Suppressor macrophage (primary cell): ENCODE measurements around the gene SENP7.
"Not testable (repeated sequence)": the region's sequence is repeated elsewhere in the genome, so short reads cannot be mapped to it uniquely, and the experiment has no call there.

Experiments
- DNase-seq, 4 experiments: peaks; one replicate each; pipeline ENCODE4 v3.0.0-alpha.2; 2020 to 2022
- total RNA-seq, 17 experiments: gene quantifications; one replicate each; lab custom pipeline; 2026; ENCODE audit warnings: mixed read lengths in 6 of 17, inconsistent platforms in 3 of 17; lab: John Stamatoyannopoulos, UW

Gene SENP7
- total RNA-seq: 4.1 to 36.5 (median 16.8) reads per million in 17 experiments

- peak; percentile 87 to 93 (median 90) for DNase-seq
Measured at GRCh38 chr3:101512646-101513418, at the start of gene SENP7. TSS of gene SENP7 (minus strand) at chr3:101513212. CDS start at chr3:101513130, 82 bp downstream.

- DNase-seq: peak; percentile 96 to 97 (median 96)
Measured at GRCh38 chr3:101561630-101562328, 48.8 kb upstream of the SENP7 start, which contains the start of gene TRMT10C. TSS of gene TRMT10C (plus strand) at chr3:101561868. CDS start at chr3:101564782, 2,914 bp downstream.

- no peak for DNase-seq
Measured at GRCh38 chr3:101556064-101556463, 43.1 kb upstream of the SENP7 start.

- not testable (repeated sequence) for DNase-seq
Measured at GRCh38 chr3:101553381-101553780, 40.4 kb upstream of the SENP7 start.

GRCh38 chr3:101551359-101552081, 38.5 kb upstream of the SENP7 start:
- DNase-seq: not testable (repeated sequence)

- no peak for DNase-seq
Measured at GRCh38 chr3:101549473-101549872, 36.5 kb upstream of the SENP7 start.

GRCh38 chr3:101548527-101549105, 35.6 kb upstream of the SENP7 start:
- no peak for DNase-seq

GRCh38 chr3:101544161-101544850, 31.3 kb upstream of the SENP7 start:
- no peak for DNase-seq

GRCh38 chr3:101542957-101543356, 29.9 kb upstream of the SENP7 start:
- DNase-seq: no peak

GRCh38 chr3:101536955-101537354, 23.9 kb upstream of the SENP7 start:
- peak in 1 of 4 experiments; percentile 11 for DNase-seq

- no peak for DNase-seq
Measured at GRCh38 chr3:101536266-101536665, 23.3 kb upstream of the SENP7 start.

GRCh38 chr3:101535221-101535620, 22.2 kb upstream of the SENP7 start:
- no peak for DNase-seq

- no peak for DNase-seq
Measured at GRCh38 chr3:101533603-101533968, 20.6 kb upstream of the SENP7 start.

GRCh38 chr3:101532783-101533602, 20.0 kb upstream of the SENP7 start:
- no peak for DNase-seq

- DNase-seq: no peak
Measured at GRCh38 chr3:101531473-101532086, 18.6 kb upstream of the SENP7 start.

GRCh38 chr3:101530686-101531047, 17.7 kb upstream of the SENP7 start:
- no peak for DNase-seq

GRCh38 chr3:101529816-101530685, 17.0 kb upstream of the SENP7 start:
- DNase-seq: no peak

- DNase-seq: no peak
Measured at GRCh38 chr3:101527906-101528305, 14.9 kb upstream of the SENP7 start.

GRCh38 chr3:101527441-101527840, 14.4 kb upstream of the SENP7 start:
- DNase-seq: no peak

- no peak for DNase-seq
Measured at GRCh38 chr3:101521211-101521701, 8.2 kb upstream of the SENP7 start.
